ENCODE measurements around the gene PRADC1.

Gene PRADC1

GRCh38 chr2:73233154-73233931 is at the start of gene PRADC1:
Gene PRADC1, minus strand, starts transcription at chr2:73233239. Its CDS starts 79 bp downstream, at chr2:73233160.
- Histone ChIP-seq H3K27me3 (ENCODE audit: control insufficient read depth, insufficient read depth, low read length) (no peaks in the 10 kb centered on the region), H3K9me3 (ENCODE audit: control insufficient read depth, insufficient read depth, low read length) (no peaks in the 10 kb centered on the region), H3K4me3 (ENCODE audit: low read depth, low read length) (peak within 1 kb of the TSS; percentile 94), H3K36me3 (ENCODE audit: control insufficient read depth, insufficient read depth, low read length) (peaks cover 14% of the 10 kb centered on the region), H3K9ac (ENCODE audit: low read depth, low read length) (peak within 1 kb of the TSS; percentile 93), H3K4me1 (ENCODE audit: control insufficient read depth, insufficient read depth, low read length) (peaks cover 23% of the 10 kb centered on the region), H3K27ac (ENCODE audit: low read depth, low read length) (peak within 1 kb of the TSS; percentile 88)

GRCh38 chr2:73281244-73281643 is 48.2 kb upstream of the PRADC1 start:
- no peaks in the 10 kb centered on the region for H3K36me3 ChIP-seq (ENCODE audit: control insufficient read depth, insufficient read depth, low read length)
- no peaks in the 10 kb centered on the region for H3K9me3 ChIP-seq (ENCODE audit: control insufficient read depth, insufficient read depth, low read length)
- no peak overlapping the region for H3K9ac ChIP-seq (ENCODE audit: low read depth, low read length)
- H3K27ac ChIP-seq (ENCODE audit: low read depth, low read length) = no peak overlapping the region
- no peak overlapping the region for H3K4me3 ChIP-seq (ENCODE audit: low read depth, low read length)
- H3K27me3 ChIP-seq (ENCODE audit: control insufficient read depth, insufficient read depth, low read length) = peaks cover 13% of the 10 kb centered on the region
- H3K4me1 ChIP-seq (ENCODE audit: control insufficient read depth, insufficient read depth, low read length) = peaks cover 20% of the 10 kb centered on the region

GRCh38 chr2:73279852-73280251 is 46.8 kb upstream of the PRADC1 start:
- Histone ChIP-seq H3K4me3 (ENCODE audit: low read depth, low read length) (no peak overlapping the region), H3K9me3 (ENCODE audit: control insufficient read depth, insufficient read depth, low read length) (no peaks in the 10 kb centered on the region), H3K36me3 (ENCODE audit: control insufficient read depth, insufficient read depth, low read length) (no peaks in the 10 kb centered on the region), H3K27ac (ENCODE audit: low read depth, low read length) (no peak overlapping the region), H3K9ac (ENCODE audit: low read depth, low read length) (no peak overlapping the region), H3K27me3 (ENCODE audit: control insufficient read depth, insufficient read depth, low read length) (no peaks in the 10 kb centered on the region), H3K4me1 (ENCODE audit: control insufficient read depth, insufficient read depth, low read length) (peaks cover 13% of the 10 kb centered on the region)

GRCh38 chr2:73272270-73272669 is 39.2 kb upstream of the PRADC1 start:
- no peaks in the 10 kb centered on the region for H3K36me3 ChIP-seq (ENCODE audit: control insufficient read depth, insufficient read depth, low read length)
- H3K9me3 ChIP-seq (ENCODE audit: control insufficient read depth, insufficient read depth, low read length) = no peaks in the 10 kb centered on the region
- no peak overlapping the region for H3K9ac ChIP-seq (ENCODE audit: low read depth, low read length)
- no peaks in the 10 kb centered on the region for H3K4me1 ChIP-seq (ENCODE audit: control insufficient read depth, insufficient read depth, low read length)
- peak overlapping the region; percentile 37 for H3K27ac ChIP-seq (ENCODE audit: low read depth, low read length)
- H3K4me3 ChIP-seq (ENCODE audit: low read depth, low read length) = no peak overlapping the region
- peaks cover 29% of the 10 kb centered on the region for H3K27me3 ChIP-seq (ENCODE audit: control insufficient read depth, insufficient read depth, low read length)

GRCh38 chr2:73269686-73270465 is 36.8 kb upstream of the PRADC1 start:
- Histone ChIP-seq H3K9me3 (ENCODE audit: control insufficient read depth, insufficient read depth, low read length) (no peaks in the 10 kb centered on the region), H3K27ac (ENCODE audit: low read depth, low read length) (no peak overlapping the region), H3K4me1 (ENCODE audit: control insufficient read depth, insufficient read depth, low read length) (no peaks in the 10 kb centered on the region), H3K9ac (ENCODE audit: low read depth, low read length) (no peak overlapping the region), H3K27me3 (ENCODE audit: control insufficient read depth, insufficient read depth, low read length) (peaks cover 32% of the 10 kb centered on the region), H3K4me3 (ENCODE audit: low read depth, low read length) (peak overlapping the region; percentile 62), H3K36me3 (ENCODE audit: control insufficient read depth, insufficient read depth, low read length) (no peaks in the 10 kb centered on the region)

GRCh38 chr2:73268830-73269685 is 36.0 kb upstream of the PRADC1 start:
- Histone ChIP-seq H3K9me3 (ENCODE audit: control insufficient read depth, insufficient read depth, low read length) (no peaks in the 10 kb centered on the region), H3K9ac (ENCODE audit: low read depth, low read length) (no peak overlapping the region; the same call in 1 of the 2 replicates), H3K36me3 (ENCODE audit: control insufficient read depth, insufficient read depth, low read length) (0 out of 2 replicates have a peak, but pooled peaks cover under 1% of the 10 kb centered on the region), H3K27ac (ENCODE audit: low read depth, low read length) (no peak overlapping the region), H3K4me1 (ENCODE audit: control insufficient read depth, insufficient read depth, low read length) (no peaks in the 10 kb centered on the region), H3K4me3 (ENCODE audit: low read depth, low read length) (peak overlapping the region; percentile 62), H3K27me3 (ENCODE audit: control insufficient read depth, insufficient read depth, low read length) (peaks cover 32% of the 10 kb centered on the region)

- H3K36me3 ChIP-seq (ENCODE audit: control insufficient read depth, insufficient read depth, low read length) = peaks cover 7% of the 10 kb centered on the region
- no peaks in the 10 kb centered on the region for H3K9me3 ChIP-seq (ENCODE audit: control insufficient read depth, insufficient read depth, low read length)
- H3K4me3 ChIP-seq (ENCODE audit: low read depth, low read length) = peak overlapping the region; percentile 62
- peaks cover 32% of the 10 kb centered on the region for H3K27me3 ChIP-seq (ENCODE audit: control insufficient read depth, insufficient read depth, low read length)
- no peak overlapping the region for H3K27ac ChIP-seq (ENCODE audit: low read depth, low read length)
- H3K9ac ChIP-seq (ENCODE audit: low read depth, low read length) = no peak overlapping the region; the same call in 1 of the 2 replicates
- no peaks in the 10 kb centered on the region for H3K4me1 ChIP-seq (ENCODE audit: control insufficient read depth, insufficient read depth, low read length)
Measured at GRCh38 chr2:73268366-73268829, 35.4 kb upstream of the PRADC1 start.

GRCh38 chr2:73267008-73267407 is 34.0 kb upstream of the PRADC1 start:
- Histone ChIP-seq H3K4me3 (ENCODE audit: low read depth, low read length) (no peak overlapping the region), H3K9ac (ENCODE audit: low read depth, low read length) (no peak overlapping the region), H3K36me3 (ENCODE audit: control insufficient read depth, insufficient read depth, low read length) (peaks cover 17% of the 10 kb centered on the region), H3K4me1 (ENCODE audit: control insufficient read depth, insufficient read depth, low read length) (no peaks in the 10 kb centered on the region), H3K9me3 (ENCODE audit: control insufficient read depth, insufficient read depth, low read length) (no peaks in the 10 kb centered on the region), H3K27me3 (ENCODE audit: control insufficient read depth, insufficient read depth, low read length) (peaks cover 32% of the 10 kb centered on the region), H3K27ac (ENCODE audit: low read depth, low read length) (no peak overlapping the region)

GRCh38 chr2:73266061-73266901 is 33.2 kb upstream of the PRADC1 start:
- Histone ChIP-seq H3K9ac (ENCODE audit: low read depth, low read length) (no peak overlapping the region), H3K36me3 (ENCODE audit: control insufficient read depth, insufficient read depth, low read length) (peaks cover 17% of the 10 kb centered on the region), H3K4me1 (ENCODE audit: control insufficient read depth, insufficient read depth, low read length) (no peaks in the 10 kb centered on the region), H3K27me3 (ENCODE audit: control insufficient read depth, insufficient read depth, low read length) (peaks cover 32% of the 10 kb centered on the region), H3K4me3 (ENCODE audit: low read depth, low read length) (no peak overlapping the region), H3K9me3 (ENCODE audit: control insufficient read depth, insufficient read depth, low read length) (no peaks in the 10 kb centered on the region), H3K27ac (ENCODE audit: low read depth, low read length) (no peak overlapping the region)

Measured in HUES48 (cell line).